K562 (cell line): ENCODE results near the gene MYH15.

Experiments used
- ATF2 ChIP-seq: sonication (generic); formaldehyde crosslinking; IDR thresholded peaks from 2 replicates; pipeline ENCODE4 v1.8.1; 2022; ENCODE audit warnings: missing genetic modification reagents
- CREM ChIP-seq: IDR thresholded peaks from 2 replicates; pipeline ENCODE4 v1.6.1; 2014; ENCODE audit warnings: antibody characterized with exemption, low read depth
- CTCF ChIP-seq, 3 experiments: IDR thresholded peaks in 2 of 3; conservative IDR thresholded peaks in 1 of 3; 2 replicates each; pipeline ENCODE4 v1.5.1; 2011 to 2012; ENCODE audit warnings: low read length in 3 of 3, mild to moderate bottlenecking in 3 of 3, control low read depth in 2 of 3, improper control_type of control experiment in 1 of 3, inconsistent platforms in 1 of 3, low read depth in 1 of 3, mixed read lengths in 1 of 3, moderate library complexity in 1 of 3; ENCODE audit not compliant: insufficient read depth in 2 of 3
- E2F8 ChIP-seq: fragments of 450-650 bp; IDR thresholded peaks from 2 replicates; pipeline ENCODE4 v1.7.1; 2018; ENCODE audit warnings: mild to moderate bottlenecking, low read depth; ENCODE audit not compliant: partially characterized antibody
- MBD1 ChIP-seq: fragments of 250-450 bp; sonication (Bioruptor Pico); IDR thresholded peaks from 2 replicates; pipeline ENCODE4 v1.8.0; 2022; ENCODE audit warnings: inconsistent platforms
- NFATC3 ChIP-seq: fragments of 450-650 bp; IDR thresholded peaks from 2 replicates; pipeline ENCODE4 v1.6.1; 2017; ENCODE audit warnings: mild to moderate bottlenecking
- TCF3 ChIP-seq: sonication (generic); formaldehyde crosslinking; IDR thresholded peaks from 2 replicates; pipeline ENCODE4 v1.4.0; 2020; ENCODE audit warnings: mild to moderate bottlenecking, missing genetic modification reagents
- ZNF274 ChIP-seq: IDR thresholded peaks from 2 replicates; pipeline ENCODE4 v1.6.1; 2011; ENCODE audit warnings: low read depth, mild to moderate bottlenecking, low read length, moderate library complexity, borderline replicate concordance
- ZNF707 ChIP-seq: fragments of 250-450 bp; sonication (Bioruptor Pico); conservative IDR thresholded peaks from 2 replicates; pipeline ENCODE4 v1.8.0; 2022; ENCODE audit warnings: inconsistent platforms, mild to moderate bottlenecking, moderate library complexity

GRCh38 chr3:108494906-108495531 lies 15.4 kb downstream of the MYH15 start:
- TF ChIP-seq ATF2: no peak
- TF ChIP-seq NFATC3: no peak
- TF ChIP-seq E2F8: no peak
- no peak for TF ChIP-seq CREM
- no peak for TF ChIP-seq CTCF (IDR thresholded peaks at IDR 0.05 in 2 of 3, conservative IDR thresholded peaks at IDR 0.05 in 1 of 3; ENCODE audit: insufficient read depth in 2 of 3, low read depth in 1 of 3, low read length in 3 of 3)
- TF ChIP-seq MBD1 (CRISPR knock-in tag): no peak
- TF ChIP-seq TCF3 (CRISPR knock-in tag): no peak
- no peak for TF ChIP-seq ZNF707
- no peak for TF ChIP-seq ZNF274
